Fibroblast of villous mesenchyme (primary cell): ENCODE results near the gene BRSK1. TPM values are rescaled to one million over a fixed set of nuclear protein-coding genes. Genes with fewer than 3 reads are reported as not detected.
A peak's percentile ranks its signal among the peaks of the same experiment; 100 is the strongest.

Experiments used
- DNase-seq: peaks from one replicate; pipeline ENCODE4 v3.0.0-alpha.2; 2010; ENCODE audit warnings: low read depth
- H3K4me3 ChIP-seq: 2 replicates; pipeline ENCODE4 v1.5.1; 2011; ENCODE audit warnings: low read depth, mild to moderate bottlenecking, low read length
- CTCF ChIP-seq: IDR thresholded peaks from 2 replicates; pipeline ENCODE4 v1.5.1; 2012; ENCODE audit warnings: low read depth, mild to moderate bottlenecking, low read length; ENCODE audit not compliant: insufficient read depth
- total RNA-seq: library from RNA; depleted of rRNA; stranded (reverse); fragments of >200 nt; gene quantifications from 2 replicates; pipeline ENCODE4 v1.2.3, GENCODE V29; 2012

The BRSK1 gene
- total RNA-seq, 1 donor, result 5.6 TPM

DNA sequence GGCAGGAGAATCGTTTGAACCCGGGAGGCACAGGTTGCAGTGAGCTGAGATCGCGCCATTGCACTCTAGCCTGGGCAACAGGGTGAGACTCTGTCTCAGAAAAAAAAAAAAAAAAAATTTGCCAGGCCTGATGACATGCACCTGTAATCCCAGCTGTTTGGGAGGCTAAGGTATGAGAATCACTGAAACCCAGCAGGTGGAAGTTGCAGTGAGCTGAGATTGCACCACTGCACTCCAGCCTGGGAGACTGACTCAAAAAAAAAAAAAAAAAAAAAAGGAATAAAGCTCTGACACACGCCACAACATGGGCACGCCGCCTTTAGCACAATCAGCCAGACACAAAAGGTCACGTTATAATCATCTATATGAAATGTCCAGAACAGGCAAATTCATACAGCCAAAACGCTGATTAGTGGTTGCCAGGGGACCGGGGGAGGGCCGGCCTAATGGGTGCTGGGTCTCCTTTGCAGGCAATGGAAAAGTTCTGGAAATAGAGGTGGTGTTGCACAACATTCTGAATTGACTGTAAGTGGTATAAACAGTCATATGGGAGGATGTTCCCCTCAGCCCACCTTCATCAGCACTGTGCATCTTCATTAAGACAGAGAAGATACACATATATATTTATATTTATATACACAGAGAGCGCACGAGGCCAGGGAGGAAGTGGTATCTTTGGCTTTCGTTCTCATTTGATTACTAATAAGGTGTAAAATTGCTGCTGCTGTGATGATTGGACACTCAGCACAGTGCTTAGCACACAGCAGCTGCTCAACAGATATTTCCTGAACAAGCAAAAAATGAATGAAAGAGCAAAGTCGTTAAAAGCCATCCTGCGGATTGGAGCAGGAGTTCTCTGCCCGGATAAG, 7.7 kb upstream of the BRSK1 start:
- TF ChIP-seq CTCF, result no peak

GRCh38 chr19:55276720-55277430, 6.9 kb upstream of the BRSK1 start:
- DNase-seq, result no peak
- H3K4me3 ChIP-seq, result no peak overlapping the region
- TF ChIP-seq CTCF, result no peak

More for the DNA sequence above, 7.7 kb upstream of the BRSK1 start:
- DNase-seq, result no peak
- no peak overlapping the region for H3K4me3 ChIP-seq

- no peak overlapping the region for H3K4me3 ChIP-seq
- no peak for DNase-seq
- no peak for TF ChIP-seq CTCF
Measured at GRCh38 chr19:55277494-55277893, 6.3 kb upstream of the BRSK1 start.

GRCh38 chr19:55278391-55279135, 5.2 kb upstream of the BRSK1 start:
- no peak for DNase-seq
- H3K4me3 ChIP-seq, result no peak overlapping the region
- no peak for TF ChIP-seq CTCF

DNA sequence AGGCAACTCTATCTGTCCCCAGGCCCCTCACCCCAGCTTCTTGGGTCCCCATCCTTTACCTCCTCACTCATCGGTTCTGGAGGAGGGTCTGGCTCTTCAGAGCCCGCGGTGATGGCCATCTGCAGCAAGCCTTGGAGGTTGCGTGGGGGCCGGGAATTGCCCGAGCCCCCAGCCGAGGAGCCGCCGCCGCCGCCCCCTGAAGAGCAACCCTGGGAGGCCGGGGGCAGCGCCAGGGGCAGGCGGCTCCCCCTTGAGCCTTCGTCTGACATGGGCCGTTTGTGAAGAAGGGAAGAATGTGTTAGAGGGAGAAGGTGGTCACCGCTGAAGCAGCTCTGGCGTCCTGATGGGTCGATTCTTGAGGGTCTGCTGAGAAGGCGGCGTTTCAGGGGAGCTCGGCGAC, 4.5 kb upstream of the BRSK1 start:
- peak overlapping the region; percentile 85 for H3K4me3 ChIP-seq
- DNase-seq, result no peak
- no peak for TF ChIP-seq CTCF

- peak within 1 kb of the TSS; percentile 85 for H3K4me3 ChIP-seq
- TF ChIP-seq CTCF, result no peak
- DNase-seq, result peak; percentile 94
Measured at GRCh38 chr19:55279770-55280643, 3.8 kb upstream of the BRSK1 start, which contains the start of gene HSPBP1. HSPBP1 (minus strand) TSS chr19:55280110; CDS start chr19:55279608, 502 bp downstream.
